Measurements from ENCODE around the gene NPC1. TPM values are rescaled to one million over a fixed set of nuclear protein-coding genes. Genes with fewer than 3 reads are reported as not detected.

Gene NPC1
- total RNA-seq, 1 donor: 51.3 TPM

Small RNAs within 50 kb of the gene (small RNA-seq; reads per million reads assigned to genes)
- not detected for gene AC026634.1
- not detected for gene RF00019

Other genes starting within 250 kb of the NPC1 start
- 58.1 and 89.3 TPM in 2 replicates for gene RIOK3, start 133.2 kb downstream of the NPC1 start, total RNA-seq (ENCODE audit: low replicate concordance)
- 21.3 and 22.7 TPM in 2 replicates for gene RMC1, start 83.0 kb downstream of the NPC1 start, total RNA-seq (ENCODE audit: low replicate concordance)
- gene ANKRD29, start 76.4 kb upstream of the NPC1 start, total RNA-seq (ENCODE audit: low replicate concordance): 6.1 and 17.4 TPM in 2 replicates
- 5.1 and 15.7 TPM in 2 replicates for gene LAMA3, start 102.9 kb upstream of the NPC1 start, total RNA-seq (ENCODE audit: low replicate concordance)

Measured in fibroblast of the aortic adventitia (primary cell).